Body of pancreas (tissue), 4 donors: ENCODE results near the gene PTP4A2.

Experiments used
- CTCF ChIP-seq, 7 experiments: fragments of 450-650 bp in 4 of 7; fragments of 200-600 bp in 3 of 7; sonication (generic) in 3 of 7; IDR thresholded peaks; one replicate each; pipeline ENCODE4 v1.5.1; 2016 to 2019; ENCODE audit warnings: antibody characterized with exemption in 7 of 7
- POLR2A ChIP-seq, 3 donors: fragments of 450-650 bp; IDR thresholded peaks; one replicate each; pipeline ENCODE4 v1.6.1; 2016; ENCODE audit warnings: antibody characterized with exemption in 3 of 3, mild to moderate bottlenecking in 2 of 3

GRCh38 chr1:31985430-31985829, 47.3 kb upstream of the PTP4A2 start:
- TF ChIP-seq CTCF (IDR thresholded peaks at IDR 0.05) (no peak), POLR2A (IDR thresholded peaks at IDR 0.05) (no peak)
